ENCODE results near the gene CMTR1. TPM values are rescaled to one million over a fixed set of nuclear protein-coding genes. Genes with fewer than 3 reads are reported as not detected.
"Not testable (repeated sequence)": the region's sequence is repeated elsewhere in the genome, so short reads cannot be mapped to it uniquely, and the experiment has no call there.

The CMTR1 gene
- total RNA-seq, 6 experiments from 2014 or later, result 15.6 to 22.3 (median 16.5) TPM

DNA sequence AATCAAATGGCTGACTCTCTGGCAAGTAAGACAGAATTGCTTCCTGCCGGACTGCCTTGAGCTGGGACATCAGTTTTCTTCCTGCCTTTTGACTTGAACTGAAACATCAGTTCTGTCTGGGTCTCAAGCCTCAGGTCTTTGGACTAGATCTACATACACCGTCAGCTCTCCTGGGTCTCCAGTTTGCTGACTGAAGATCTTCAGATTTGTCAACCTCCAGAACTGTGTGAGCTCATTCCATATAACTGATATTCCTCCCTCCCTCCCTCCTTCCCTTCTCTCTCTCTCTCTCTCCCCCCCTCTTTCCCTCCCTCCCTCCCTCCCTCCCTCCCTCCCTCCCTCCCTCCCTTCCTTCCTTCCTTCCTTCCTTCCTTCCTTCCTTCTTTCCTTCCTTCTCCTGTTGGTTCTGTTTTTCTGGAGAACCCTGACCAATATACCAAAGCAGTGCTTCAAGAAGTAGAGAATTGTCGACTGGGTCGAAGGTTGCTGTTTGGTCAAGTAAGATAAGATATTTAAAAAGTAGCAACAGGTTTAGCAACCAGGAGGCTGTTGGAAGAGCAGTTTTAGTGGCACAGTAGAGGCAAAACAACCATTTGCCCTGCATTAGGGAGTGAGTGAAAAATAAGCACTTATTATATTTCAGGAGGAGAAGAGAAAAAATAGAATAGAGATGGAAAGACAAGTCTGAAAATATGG, 33.1 kb upstream of the CMTR1 start:
- H3K4me3 ChIP-seq, result no peak overlapping the region
- 48% methylated on average over 4 of the region's 4 CpGs for WGBS (ENCODE audit: insufficient coverage, low coverage, low lambda C conversion rate, missing lambda C conversion rate)
- no peak for TF ChIP-seq POLR2A (IDR thresholded peaks at IDR 0.05)
- TF ChIP-seq, protein P1, sequence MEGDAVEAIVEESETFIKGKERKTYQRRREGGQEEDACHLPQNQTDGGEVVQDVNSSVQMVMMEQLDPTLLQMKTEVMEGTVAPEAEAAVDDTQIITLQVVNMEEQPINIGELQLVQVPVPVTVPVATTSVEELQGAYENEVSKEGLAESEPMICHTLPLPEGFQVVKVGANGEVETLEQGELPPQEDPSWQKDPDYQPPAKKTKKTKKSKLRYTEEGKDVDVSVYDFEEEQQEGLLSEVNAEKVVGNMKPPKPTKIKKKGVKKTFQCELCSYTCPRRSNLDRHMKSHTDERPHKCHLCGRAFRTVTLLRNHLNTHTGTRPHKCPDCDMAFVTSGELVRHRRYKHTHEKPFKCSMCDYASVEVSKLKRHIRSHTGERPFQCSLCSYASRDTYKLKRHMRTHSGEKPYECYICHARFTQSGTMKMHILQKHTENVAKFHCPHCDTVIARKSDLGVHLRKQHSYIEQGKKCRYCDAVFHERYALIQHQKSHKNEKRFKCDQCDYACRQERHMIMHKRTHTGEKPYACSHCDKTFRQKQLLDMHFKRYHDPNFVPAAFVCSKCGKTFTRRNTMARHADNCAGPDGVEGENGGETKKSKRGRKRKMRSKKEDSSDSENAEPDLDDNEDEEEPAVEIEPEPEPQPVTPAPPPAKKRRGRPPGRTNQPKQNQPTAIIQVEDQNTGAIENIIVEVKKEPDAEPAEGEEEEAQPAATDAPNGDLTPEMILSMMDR (IDR thresholded peaks at IDR 0.05), result no peak
- ATAC-seq, result no peak
- DNase-seq, result no peak
- H3K4me1 ChIP-seq, result no peaks in the 10 kb centered on the region
- H3K27ac ChIP-seq, result no peak overlapping the region
- no peaks in the 10 kb centered on the region for H3K36me3 ChIP-seq
- no peaks in the 10 kb centered on the region for H3K27me3 ChIP-seq
- H3K9me3 ChIP-seq, result no peaks in the 10 kb centered on the region
- intact Hi-C loops (cut with DNase I), result no loop called here

DNA sequence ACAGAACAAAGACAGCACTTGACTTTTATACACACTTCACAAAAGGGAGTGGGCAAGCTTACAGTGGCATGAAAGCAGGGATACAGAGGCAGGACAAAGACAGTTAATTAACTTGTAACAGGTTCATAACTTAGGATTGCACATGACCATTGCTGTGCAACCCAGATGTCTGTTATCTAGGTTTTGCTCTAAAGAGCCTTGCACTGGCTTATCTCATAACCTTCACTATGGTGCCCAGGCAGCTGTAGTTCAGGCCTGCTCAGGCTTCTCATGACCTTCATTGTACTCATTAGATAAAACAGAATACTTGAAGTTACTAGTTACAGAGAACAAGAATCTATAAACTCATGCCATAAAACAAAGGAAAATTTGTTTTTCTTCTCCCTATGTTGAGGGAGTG, 31.4 kb upstream of the CMTR1 start:
- H3K27ac ChIP-seq; H3K27me3 ChIP-seq; intact Hi-C loops (cut with DNase I); H3K9me3 ChIP-seq; H3K4me3 ChIP-seq; H3K4me1 ChIP-seq; H3K36me3 ChIP-seq; ATAC-seq; DNase-seq: not testable (repeated sequence)

DNA sequence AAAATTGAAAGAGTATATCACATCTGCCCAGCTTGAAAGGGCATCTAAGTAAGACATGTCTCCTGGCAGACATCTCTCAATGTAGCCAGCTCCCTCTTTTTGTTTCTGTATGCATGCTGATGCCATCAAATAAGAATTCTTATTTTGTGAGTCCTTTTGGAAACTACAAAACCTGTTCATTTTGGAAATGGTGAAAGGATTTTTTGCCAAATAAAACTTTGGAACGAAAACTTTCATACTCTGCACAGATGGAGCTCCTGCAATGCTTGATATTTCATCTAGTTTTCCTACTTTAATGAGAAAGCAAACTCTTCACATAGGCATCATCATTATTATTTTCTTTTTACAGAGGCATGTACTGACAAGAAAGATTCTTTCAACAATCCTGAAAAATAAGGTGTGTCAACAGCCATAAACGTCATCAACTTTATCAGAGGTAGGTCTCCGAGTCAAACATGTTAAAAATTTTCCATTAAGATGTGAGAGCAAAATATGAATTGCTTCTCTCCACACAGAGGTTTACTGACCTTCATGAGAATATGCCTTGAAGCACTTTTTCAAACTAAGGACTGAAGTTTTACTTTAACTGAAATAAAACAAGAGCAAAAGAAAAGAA, 26.2 kb upstream of the CMTR1 start:
- ATAC-seq (no peak), DNase-seq (no peak)
- Histone ChIP-seq H3K9me3 (peaks cover 0 to 4% (median 0%) of the 10 kb centered on the region in 4 donors), H3K4me1 (no peaks in the 10 kb centered on the region), H3K27ac (no peak overlapping the region), H3K4me3 (no peak overlapping the region), H3K27me3 (no peaks in the 10 kb centered on the region), H3K36me3 (no peaks in the 10 kb centered on the region)
- intact Hi-C loops (cut with DNase I), result no loop called here
- TF ChIP-seq, protein P1 (IDR thresholded peaks at IDR 0.05), result no peak
- TF ChIP-seq POLR2A (IDR thresholded peaks at IDR 0.05), result no peak
- 49% methylated on average over 3 of the region's 3 CpGs for WGBS (ENCODE audit: insufficient coverage, low coverage, low lambda C conversion rate, missing lambda C conversion rate)

DNA sequence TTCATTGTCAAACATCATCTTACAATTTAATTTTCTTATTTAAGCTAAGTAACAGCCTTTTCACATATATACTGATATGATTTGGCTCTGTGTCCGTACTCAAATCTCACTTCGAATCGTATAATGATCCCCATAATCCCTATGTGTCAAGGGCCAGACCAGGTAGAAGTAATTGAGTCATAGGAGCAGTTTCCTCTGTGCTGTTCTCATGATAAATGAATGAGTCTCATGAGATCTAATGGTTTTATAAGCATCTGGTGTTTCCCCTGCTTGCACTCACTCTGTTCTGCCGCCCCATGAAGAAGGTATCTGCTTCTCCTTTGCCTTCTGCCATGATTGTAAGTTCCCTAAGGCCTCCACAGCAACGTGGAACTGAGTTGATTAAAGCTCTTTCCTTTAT, 25.1 kb upstream of the CMTR1 start:
- Histone ChIP-seq H3K4me1 (no peaks in the 10 kb centered on the region), H3K27ac (no peak overlapping the region), H3K36me3 (no peaks in the 10 kb centered on the region), H3K9me3 (peaks cover 0 to 4% (median 0%) of the 10 kb centered on the region in 4 donors), H3K4me3 (no peak overlapping the region), H3K27me3 (no peaks in the 10 kb centered on the region)
- ATAC-seq, result no peak
- WGBS (ENCODE audit: insufficient coverage, low coverage, low lambda C conversion rate, missing lambda C conversion rate), result 54% methylated on average over 5 of the region's 5 CpGs
- no peak for DNase-seq
- intact Hi-C loops (cut with DNase I), result no loop called here
- TF ChIP-seq, protein P1 (IDR thresholded peaks at IDR 0.05), result no peak
- no peak for TF ChIP-seq POLR2A (IDR thresholded peaks at IDR 0.05)

DNA sequence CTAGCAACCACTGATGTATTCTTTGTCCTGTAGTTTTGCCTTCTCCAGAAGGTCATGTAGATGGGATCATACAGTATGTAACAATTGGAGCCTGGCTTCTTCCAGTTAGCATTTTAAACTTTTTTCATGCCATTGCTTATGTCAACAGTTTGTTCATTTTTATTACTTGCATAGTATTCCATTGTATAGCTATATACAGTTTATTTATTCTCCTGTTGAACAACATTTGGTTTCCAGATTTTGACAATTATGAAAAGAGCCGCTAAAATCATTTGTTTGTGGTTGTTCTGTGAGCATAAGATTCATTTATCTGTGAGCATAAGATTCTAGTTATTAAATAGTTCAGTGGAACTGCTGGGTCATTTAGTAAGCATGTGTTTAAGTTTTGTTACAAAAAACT, 23.5 kb upstream of the CMTR1 start:
- ATAC-seq, result no peak
- intact Hi-C loops (cut with DNase I), result no loop called here
- Histone ChIP-seq H3K4me3 (no peak overlapping the region), H3K9me3 (peaks cover 0 to 4% (median 0%) of the 10 kb centered on the region in 4 donors), H3K4me1 (no peaks in the 10 kb centered on the region), H3K27ac (no peak overlapping the region), H3K36me3 (no peaks in the 10 kb centered on the region), H3K27me3 (no peaks in the 10 kb centered on the region)
- TF ChIP-seq POLR2A (IDR thresholded peaks at IDR 0.05), result no peak
- TF ChIP-seq, protein P1 (IDR thresholded peaks at IDR 0.05), result no peak
- DNase-seq, result no peak
- WGBS (ENCODE audit: insufficient coverage, low coverage, low lambda C conversion rate, missing lambda C conversion rate), result 95% methylated on average over 1 of the region's 1 CpG
